Keratinocyte (primary cell): ENCODE data around the gene NAB1. TPM values are rescaled to one million over a fixed set of nuclear protein-coding genes. Genes with fewer than 3 reads are reported as not detected.

ENCODE experiments used
- DNase-seq: peaks from one replicate; pipeline ENCODE4 v3.0.0-alpha.2; 2011; ENCODE audit warnings: low read depth, missing footprints, low spot score
- FAIRE-seq: peaks from 2 replicates; lab custom pipeline; 2011; peaks lifted over from hg19 to GRCh38; lab: Jason Lieb, UNC
- H2AFZ ChIP-seq: 2 replicates; pipeline ENCODE4 v1.6.0; 2012; ENCODE audit warnings: low read length, control low read depth, inconsistent platforms; ENCODE audit not compliant: control insufficient read depth
- H3K27ac ChIP-seq: 2 replicates; pipeline ENCODE4 v1.5.1; 2011; ENCODE audit warnings: low read length; ENCODE audit not compliant: control insufficient read depth, insufficient read depth
- H3K27me3 ChIP-seq: 3 replicates; pipeline ENCODE4 v1.6.0; 2011; ENCODE audit warnings: low read length; ENCODE audit not compliant: control insufficient read depth, insufficient read depth; ENCODE audit errors: extremely low read depth
- H3K36me3 ChIP-seq, 2 experiments: 2 replicates in 1 of 2; 3 replicates in 1 of 2; pipeline ENCODE4 v1.5.1; 2011; ENCODE audit warnings: low read length in 2 of 2, mild to moderate bottlenecking in 1 of 2; ENCODE audit not compliant: control insufficient read depth in 2 of 2, insufficient read depth in 2 of 2; ENCODE audit errors: extremely low read depth in 1 of 2
- H3K4me1 ChIP-seq: 3 replicates; pipeline ENCODE4 v1.5.1; 2011; ENCODE audit warnings: low read length; ENCODE audit not compliant: control insufficient read depth, insufficient read depth; ENCODE audit errors: extremely low read depth
- H3K4me2 ChIP-seq: 3 replicates; pipeline ENCODE4 v1.6.0; 2011; ENCODE audit warnings: low read depth, low read length; ENCODE audit not compliant: control insufficient read depth, insufficient read depth; ENCODE audit errors: extremely low read depth
- H3K4me3 ChIP-seq, 3 experiments: fragments of 200-600 bp in 1 of 3; sonication (generic) in 1 of 3; 2 replicates in 2 of 3; 3 replicates in 1 of 3; pipeline ENCODE4 v1.5.1; 2011 to 2016; ENCODE audit warnings: low read length in 3 of 3, mild to moderate bottlenecking in 3 of 3, control low read depth in 2 of 3, inconsistent platforms in 1 of 3, low read depth in 1 of 3, mixed read lengths in 1 of 3, mixed run types in 1 of 3, moderate library complexity in 1 of 3; ENCODE audit not compliant: control insufficient read depth in 2 of 3, insufficient read depth in 2 of 3; ENCODE audit errors: extremely low read depth in 1 of 3
- H3K79me2 ChIP-seq: 2 replicates; pipeline ENCODE4 v1.6.0; 2012; ENCODE audit warnings: low read length; ENCODE audit not compliant: control insufficient read depth, insufficient read depth
- H3K9ac ChIP-seq: 3 replicates; pipeline ENCODE4 v1.6.0; 2011; ENCODE audit warnings: low read length; ENCODE audit not compliant: control insufficient read depth, insufficient read depth; ENCODE audit errors: extremely low read depth
- H3K9me1 ChIP-seq: 3 replicates; pipeline ENCODE4 v1.6.0; 2011; ENCODE audit warnings: low read length; ENCODE audit not compliant: control insufficient read depth, insufficient read depth; ENCODE audit errors: extremely low read depth
- H3K9me3 ChIP-seq: 2 replicates; pipeline ENCODE4 v1.5.1; 2012; ENCODE audit warnings: low read depth, low read length; ENCODE audit not compliant: control insufficient read depth
- H4K20me1 ChIP-seq: 3 replicates; pipeline ENCODE4 v1.6.0; 2011; ENCODE audit warnings: low read length; ENCODE audit not compliant: control insufficient read depth, insufficient read depth; ENCODE audit errors: extremely low read depth
- EZH2 ChIP-seq: IDR thresholded peaks from one replicate; pipeline ENCODE4 v1.6.1; 2012; ENCODE audit warnings: inconsistent platforms, mild to moderate bottlenecking, low read length, moderate library complexity
- dilution Hi-C: fragments of 300-500 bp; cut with MboI; formaldehyde crosslinking; loops from one replicate; pipeline ENCODE4 v1.7.0; 2020; ENCODE audit warnings: low sequenced_read_pairs; ENCODE audit not compliant: extremely low pct_ligation_motif_present
- polyA plus RNA-seq, 5 experiments: library from polyadenylated mRNA; depleted of rRNA in 3 of 5; stranded (reverse) in 3 of 5; stranded (forward) in 1 of 5; unstranded in 1 of 5; fragments of >200 nt; gene quantifications; 1 replicate in 1 of 5; 2 replicates in 3 of 5; 3 replicates in 1 of 5; pipeline versions ENCODE4 v1.2.1 to v1.2.3, GENCODE V29; 2011 to 2012; ENCODE audit warnings: missing spikeins in 2 of 5, low read depth in 1 of 5, low replicate concordance in 1 of 5
- TF ChIP-seq, protein P1 (sequence below), 3 experiments: IDR thresholded peaks in 1 of 3; conservative IDR thresholded peaks in 1 of 3; optimal IDR thresholded peaks in 1 of 3; 2 replicates in 2 of 3; 3 replicates in 1 of 3; pipeline versions ENCODE3 to v1.5.1; 2011; ENCODE audit warnings: low read length in 3 of 3, mild to moderate bottlenecking in 3 of 3, moderate library complexity in 2 of 3, control low read depth in 1 of 3, inconsistent platforms in 1 of 3; ENCODE audit not compliant: insufficient read depth in 2 of 3; ENCODE audit errors: extremely low read depth in 1 of 3

The NAB1 gene
- polyA plus RNA-seq, 1 donor (not counting 4 experiments of a cell fraction or from before 2014, with no cell fraction given): 24.3 TPM

DNA sequence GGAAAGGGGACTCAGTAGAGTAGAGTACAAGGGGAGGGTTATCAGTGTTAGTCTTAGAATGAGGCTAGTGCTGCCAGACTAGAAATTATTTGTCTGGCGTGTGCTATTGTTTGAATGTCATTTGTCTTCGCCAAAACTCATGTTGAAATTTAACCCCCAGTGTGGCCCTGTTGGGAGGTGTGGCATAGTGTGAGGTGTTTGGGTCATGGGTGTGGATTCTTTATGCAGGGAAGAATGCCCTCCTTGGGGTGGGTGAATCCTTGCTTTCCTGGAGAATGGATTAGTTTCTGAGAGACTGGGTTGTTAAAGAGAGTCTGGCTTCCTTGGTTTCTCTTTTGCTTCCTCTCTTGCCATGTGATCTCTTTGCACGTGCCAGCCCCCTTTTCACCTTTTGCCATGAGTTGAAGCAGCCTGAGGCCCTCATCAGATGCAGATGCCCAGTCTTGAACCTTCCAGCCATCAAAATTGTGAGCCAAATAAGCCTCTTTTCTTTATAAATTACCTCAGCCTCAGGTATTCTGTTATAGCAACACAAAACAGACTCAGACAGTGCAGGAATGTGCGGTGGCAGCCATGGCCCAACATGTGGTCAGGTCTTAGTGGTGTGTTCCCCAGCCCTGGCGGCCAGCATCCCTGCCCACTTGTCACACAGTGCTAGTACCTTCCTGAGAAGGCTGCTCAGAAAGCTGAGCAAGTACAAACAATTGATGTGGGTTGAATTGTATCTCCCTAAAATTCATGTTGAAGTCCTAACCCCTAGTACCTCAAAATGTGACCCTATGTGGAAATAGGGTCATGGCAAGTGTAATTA, 48.4 kb upstream of the NAB1 start:
- Histone ChIP-seq H4K20me1 (no peaks in the 10 kb centered on the region), H3K4me1 (peaks cover 24% of the 10 kb centered on the region), H3K79me2 (no peaks in the 10 kb centered on the region), H2AFZ (no peak overlapping the region), H3K27ac (no peak overlapping the region), H3K9me1 (no peaks in the 10 kb centered on the region), H3K36me3 (no peaks in the 10 kb centered on the region), H3K4me3 (no peak overlapping the region), H3K27me3 (no peaks in the 10 kb centered on the region), H3K9ac (no peak overlapping the region), H3K9me3 (no peaks in the 10 kb centered on the region), H3K4me2 (no peak overlapping the region)
- DNase-seq (no peak), FAIRE-seq (peak; percentile 20)
- no peak for TF ChIP-seq EZH2
- TF ChIP-seq, protein P1, sequence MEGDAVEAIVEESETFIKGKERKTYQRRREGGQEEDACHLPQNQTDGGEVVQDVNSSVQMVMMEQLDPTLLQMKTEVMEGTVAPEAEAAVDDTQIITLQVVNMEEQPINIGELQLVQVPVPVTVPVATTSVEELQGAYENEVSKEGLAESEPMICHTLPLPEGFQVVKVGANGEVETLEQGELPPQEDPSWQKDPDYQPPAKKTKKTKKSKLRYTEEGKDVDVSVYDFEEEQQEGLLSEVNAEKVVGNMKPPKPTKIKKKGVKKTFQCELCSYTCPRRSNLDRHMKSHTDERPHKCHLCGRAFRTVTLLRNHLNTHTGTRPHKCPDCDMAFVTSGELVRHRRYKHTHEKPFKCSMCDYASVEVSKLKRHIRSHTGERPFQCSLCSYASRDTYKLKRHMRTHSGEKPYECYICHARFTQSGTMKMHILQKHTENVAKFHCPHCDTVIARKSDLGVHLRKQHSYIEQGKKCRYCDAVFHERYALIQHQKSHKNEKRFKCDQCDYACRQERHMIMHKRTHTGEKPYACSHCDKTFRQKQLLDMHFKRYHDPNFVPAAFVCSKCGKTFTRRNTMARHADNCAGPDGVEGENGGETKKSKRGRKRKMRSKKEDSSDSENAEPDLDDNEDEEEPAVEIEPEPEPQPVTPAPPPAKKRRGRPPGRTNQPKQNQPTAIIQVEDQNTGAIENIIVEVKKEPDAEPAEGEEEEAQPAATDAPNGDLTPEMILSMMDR (optimal IDR thresholded peaks at IDR 0.05 in 1 of 3, IDR thresholded peaks at IDR 0.05 in 1 of 3, conservative IDR thresholded peaks at IDR 0.05 in 1 of 3; ENCODE audit: extremely low read depth in 1 of 3, insufficient read depth in 2 of 3, low read length in 3 of 3): no peak
- dilution Hi-C loops: no loop called here

DNA sequence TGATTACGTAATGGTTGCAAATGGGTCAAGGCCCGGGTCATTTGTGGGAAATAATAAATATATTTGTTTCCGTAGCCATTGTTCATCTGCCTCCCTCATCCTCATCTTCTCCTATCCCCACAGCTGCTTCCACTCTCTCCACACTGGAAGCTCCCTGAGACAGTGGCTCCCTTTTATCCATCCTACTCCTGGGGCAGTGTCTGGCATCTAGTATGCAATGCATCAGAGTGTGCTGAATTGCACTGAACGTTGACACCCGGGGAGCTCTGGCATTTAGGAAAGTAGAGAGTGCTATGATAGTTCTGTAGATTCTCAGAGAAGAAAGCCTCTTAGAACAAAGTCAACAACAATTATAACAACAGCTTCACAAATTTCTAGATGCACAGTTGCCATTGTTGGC, 45.5 kb upstream of the NAB1 start:
- H3K27ac ChIP-seq: no peak overlapping the region
- no peaks in the 10 kb centered on the region for H3K27me3 ChIP-seq
- no peaks in the 10 kb centered on the region for H3K36me3 ChIP-seq
- FAIRE-seq (no peak), DNase-seq (no peak)
- H4K20me1 ChIP-seq: no peaks in the 10 kb centered on the region
- H3K4me2 ChIP-seq: no peak overlapping the region
- H3K4me1 ChIP-seq: peaks cover 10% of the 10 kb centered on the region
- no peak overlapping the region for H2AFZ ChIP-seq
- no peak overlapping the region for H3K9ac ChIP-seq
- H3K9me3 ChIP-seq: no peaks in the 10 kb centered on the region
- no peak overlapping the region for H3K4me3 ChIP-seq
- dilution Hi-C loops: no loop called here
- H3K9me1 ChIP-seq: no peaks in the 10 kb centered on the region
- H3K79me2 ChIP-seq: no peaks in the 10 kb centered on the region
- TF ChIP-seq EZH2: no peak
- TF ChIP-seq, protein P1 (optimal IDR thresholded peaks at IDR 0.05 in 1 of 3, IDR thresholded peaks at IDR 0.05 in 1 of 3, conservative IDR thresholded peaks at IDR 0.05 in 1 of 3; ENCODE audit: extremely low read depth in 1 of 3, insufficient read depth in 2 of 3, low read length in 3 of 3): no peak
